Effector CD4-positive, alpha-beta T cell (primary cell): ENCODE measurements around the gene NONO.
"Not testable (repeated sequence)": the region's sequence is repeated elsewhere in the genome, so short reads cannot be mapped to it uniquely, and the experiment has no call there.

Experiments
- DNase-seq: peaks from one replicate; pipeline ENCODE4 v3.0.0-alpha.2; 2020
- total RNA-seq: gene quantifications from one replicate; lab custom pipeline; 2026; lab: John Stamatoyannopoulos, UW

Gene NONO
- total RNA-seq, result 469 reads per million, percentile 98 among the genes with 10 or more reads in this experiment

GRCh38 chrX:71283403-71284143 lies at the start of gene NONO:
Gene NONO, plus strand, starts transcription at chrX:71283635. Its CDS starts 7,003 bp downstream, at chrX:71290638.
- DNase-seq, result peak; percentile 82

- DNase-seq, result no peak
These were observed 48.0 kb upstream of the NONO start for GRCh38 chrX:71235482-71235881.

- DNase-seq, result no peak
These were observed 46.6 kb upstream of the NONO start for GRCh38 chrX:71236836-71237235.

- no peak for DNase-seq
These were observed 43.7 kb upstream of the NONO start for GRCh38 chrX:71239781-71240180.

GRCh38 chrX:71241301-71241700 lies 42.1 kb upstream of the NONO start:
- DNase-seq, result no peak

GRCh38 chrX:71244359-71245128 lies 38.9 kb upstream of the NONO start:
- DNase-seq, result no peak

GRCh38 chrX:71245159-71245558 lies 38.3 kb upstream of the NONO start:
- no peak for DNase-seq

- DNase-seq, result no peak
These were observed 32.6 kb upstream of the NONO start for GRCh38 chrX:71250841-71251240.

GRCh38 chrX:71251466-71251973 lies 31.9 kb upstream of the NONO start:
- no peak for DNase-seq

GRCh38 chrX:71252221-71252620 lies 31.2 kb upstream of the NONO start:
- no peak for DNase-seq

- peak; percentile 4 for DNase-seq
These were observed 30.0 kb upstream of the NONO start for GRCh38 chrX:71253253-71254091.

- DNase-seq, result peak; percentile 71
These were observed 29.1 kb upstream of the NONO start, which contains the start of gene ZMYM3 for GRCh38 chrX:71254092-71254963. Gene ZMYM3, minus strand, starts transcription at chrX:71254140. Its CDS starts 885 bp downstream, at chrX:71253255.

GRCh38 chrX:71256051-71256450 lies 27.4 kb upstream of the NONO start:
- DNase-seq, result no peak

- no peak for DNase-seq
These were observed 26.6 kb upstream of the NONO start for GRCh38 chrX:71256856-71257255.

GRCh38 chrX:71268624-71269023 lies 14.8 kb upstream of the NONO start:
- not testable (repeated sequence) for DNase-seq

GRCh38 chrX:71269801-71270395 lies 13.5 kb upstream of the NONO start:
- no peak for DNase-seq

- not testable (repeated sequence) for DNase-seq
These were observed 11.1 kb upstream of the NONO start for GRCh38 chrX:71272313-71272712.

- DNase-seq, result not testable (repeated sequence)
These were observed 2.1 kb upstream of the NONO start for GRCh38 chrX:71281300-71281699.

- peak; percentile 23 for DNase-seq
These were observed 677 bp upstream of the NONO start for GRCh38 chrX:71282514-71283402.

- no peak for DNase-seq
These were observed 2.5 kb downstream of the NONO start for GRCh38 chrX:71285929-71286328.
